ENCODE results near the gene ZFAND5. TPM values are rescaled to one million over a fixed set of nuclear protein-coding genes. Genes with fewer than 3 reads are reported as not detected.

ZFAND5 gene
- total RNA-seq, 4 donors from 2014 or later, result 58.7 to 189 (median 160) TPM

- no peak for DNase-seq
- H3K27me3 ChIP-seq, result no peaks in the 10 kb centered on the region
- H3K4me1 ChIP-seq, result no peaks in the 10 kb centered on the region
- intact Hi-C loops (cut with DNase I; ENCODE audit: low total_unique reads), result loop anchor here (10.0 kb wide), 1 partner anchor 788 kb away; no protein-coding TSS in a partner anchor
- no peaks in the 10 kb centered on the region for H3K36me3 ChIP-seq
- no peak overlapping the region for H3K27ac ChIP-seq
- no peaks in the 10 kb centered on the region for H3K9me3 ChIP-seq
- H3K4me3 ChIP-seq, result no peak overlapping the region
- no peak for TF ChIP-seq CTCF (IDR thresholded peaks at IDR 0.05)
- no peak for TF ChIP-seq POLR2A (IDR thresholded peaks at IDR 0.05)
Observed at GRCh38 chr9:72377041-72377440, 12.0 kb upstream of the ZFAND5 start.

- H3K4me3 ChIP-seq, result no peak overlapping the region
- H3K27me3 ChIP-seq, result no peaks in the 10 kb centered on the region
- no peak overlapping the region for H3K27ac ChIP-seq
- intact Hi-C loops (cut with DNase I; ENCODE audit: low total_unique reads), result loop anchor here (10.0 kb wide), 1 partner anchor 794 kb away; no protein-coding TSS in a partner anchor
- no peaks in the 10 kb centered on the region for H3K9me3 ChIP-seq
- H3K4me1 ChIP-seq, result no peaks in the 10 kb centered on the region
- TF ChIP-seq POLR2A (IDR thresholded peaks at IDR 0.05), result no peak
- TF ChIP-seq CTCF (IDR thresholded peaks at IDR 0.05), result no peak
- H3K36me3 ChIP-seq, result no peaks in the 10 kb centered on the region
- DNase-seq, result no peak
Observed at GRCh38 chr9:72371151-72371550, 6.1 kb upstream of the ZFAND5 start.

GRCh38 chr9:72365525-72366256 lies 683 bp upstream of the ZFAND5 start:
- H3K9me3 ChIP-seq, result no peaks in the 10 kb centered on the region
- intact Hi-C loops (cut with DNase I; ENCODE audit: low total_unique reads), result no loop called here
- no peaks in the 10 kb centered on the region for H3K36me3 ChIP-seq

GRCh38 chr9:72363908-72364678 lies 915 bp downstream of the ZFAND5 start:
- DNase-seq, result peak; percentile 58 to 62

More at GRCh38 chr9:72365525-72366256, 683 bp upstream of the ZFAND5 start:
- Histone ChIP-seq H3K27ac (peak overlapping the region; percentile 99), H3K4me3 (peak overlapping the region; percentile 43 to 47), H3K4me1 (peaks cover 0 to 4% of the 10 kb centered on the region in 2 donors), H3K27me3 (no peaks in the 10 kb centered on the region)
- peak; percentile 81 to 88 for DNase-seq
- no peak for TF ChIP-seq POLR2A (IDR thresholded peaks at IDR 0.05)
- TF ChIP-seq CTCF (IDR thresholded peaks at IDR 0.05), result peak in 3 of 4 experiments; percentile 4 to 31 (median 9)

More at GRCh38 chr9:72363908-72364678, 915 bp downstream of the ZFAND5 start:
- H3K4me1 ChIP-seq, result peaks cover 0 to 4% of the 10 kb centered on the region in 2 donors
- H3K4me3 ChIP-seq, result peak overlapping the region; percentile 47 to 73
- no peaks in the 10 kb centered on the region for H3K27me3 ChIP-seq
- H3K9me3 ChIP-seq, result no peaks in the 10 kb centered on the region
- intact Hi-C loops (cut with DNase I; ENCODE audit: low total_unique reads), result no loop called here
- no peaks in the 10 kb centered on the region for H3K36me3 ChIP-seq
- peak overlapping the region; percentile 99 for H3K27ac ChIP-seq
- TF ChIP-seq CTCF (IDR thresholded peaks at IDR 0.05), result no peak
- TF ChIP-seq POLR2A (IDR thresholded peaks at IDR 0.05), result no peak
